ENCODE data around the gene CLSTN3. TPM values are rescaled to one million over a fixed set of nuclear protein-coding genes. Genes with fewer than 3 reads are reported as not detected.

Gene CLSTN3
- total RNA-seq, result 10.3 and 20.3 TPM in 2 replicates

GRCh38 chr12:7129872-7130691 lies at the start of gene CLSTN3:
Gene CLSTN3, plus strand, starts transcription at chr12:7130371. Its CDS starts 278 bp downstream, at chr12:7130649.

GRCh38 chr12:7092229-7092985 lies 37.8 kb upstream of the CLSTN3 start, which contains the start of gene C1R:
Gene C1R, minus strand, starts transcription at chr12:7092445. Its CDS starts 57 bp downstream, at chr12:7092388.

GRCh38 chr12:7108796-7109571 lies 21.2 kb upstream of the CLSTN3 start, which contains the start of gene C1RL:
Gene C1RL, minus strand, starts transcription at chr12:7109214. Its CDS starts 34 bp downstream, at chr12:7109180.

GRCh38 chr12:7128681-7129286 lies 1.4 kb upstream of the CLSTN3 start, which contains the start of gene RBP5:
Gene RBP5, minus strand, starts transcription at chr12:7128889. Its CDS starts 114 bp downstream, at chr12:7128775.

GRCh38 chr12:7189398-7190267 lies 59.5 kb downstream of the CLSTN3 start, which contains the start of gene PEX5:
Gene PEX5, plus strand, starts transcription at chr12:7189686. Its CDS starts 692 bp downstream, at chr12:7190378.

Other genes starting within 250 kb of the CLSTN3 start
- gene LRRC23, start 225.5 kb upstream of the CLSTN3 start, total RNA-seq, result 2.0 and 3.8 TPM in 2 replicates
- 0.60 and 1.1 TPM in 2 replicates for gene ENO2, start 215.8 kb upstream of the CLSTN3 start, total RNA-seq
- 5.5 and 5.8 TPM in 2 replicates for gene ATN1, start 202.4 kb upstream of the CLSTN3 start, total RNA-seq
- not detected in 2 replicates for gene RNU7-1, start 186.6 kb upstream of the CLSTN3 start, total RNA-seq
- 163 and 168 TPM in 2 replicates for gene C12orf57, start 186.3 kb upstream of the CLSTN3 start, total RNA-seq
- 3.3 and 3.5 TPM in 2 replicates for gene PTPN6, start 179.0 kb upstream of the CLSTN3 start, total RNA-seq
- 147 and 175 TPM in 2 replicates for gene PHB2, start 159.7 kb upstream of the CLSTN3 start, total RNA-seq
- gene EMG1, start 159.5 kb upstream of the CLSTN3 start, total RNA-seq, result 26.4 and 33.7 TPM in 2 replicates
- 9.4 and 10.8 TPM in 2 replicates for gene LPCAT3, start 111.9 kb upstream of the CLSTN3 start, total RNA-seq
- gene C1S, start 69.7 kb upstream of the CLSTN3 start, total RNA-seq, result 0.09 and 0.65 TPM in 2 replicates
- gene C1R, start 37.9 kb upstream of the CLSTN3 start, total RNA-seq, result 0.43 and 1.5 TPM in 2 replicates
- gene C1RL, start 21.2 kb upstream of the CLSTN3 start, total RNA-seq, result 12.4 and 15.0 TPM in 2 replicates
- gene RBP5, start 1.5 kb upstream of the CLSTN3 start, total RNA-seq, result 0.22 and 0.26 TPM in 2 replicates
- gene PEX5, start 59.3 kb downstream of the CLSTN3 start, total RNA-seq, result 31.4 and 38.8 TPM in 2 replicates
- not detected in 2 replicates for gene ACSM4, start 173.7 kb downstream of the CLSTN3 start, total RNA-seq

Measured in dermis lymphatic vessel endothelial cell (primary cell).